GM18526 (cell line): ENCODE measurements around the gene MRPS9.

Experiments
- POLR2A ChIP-seq: IDR thresholded peaks from 3 replicates; pipeline ENCODE4 v1.6.1; 2011; ENCODE audit not compliant: insufficient read length; ENCODE audit errors: extremely low read depth

The MRPS9 gene

GRCh38 chr2:105070010-105070865 is 32.4 kb downstream of the MRPS9 start:
- TF ChIP-seq POLR2A = no peak

DNA sequence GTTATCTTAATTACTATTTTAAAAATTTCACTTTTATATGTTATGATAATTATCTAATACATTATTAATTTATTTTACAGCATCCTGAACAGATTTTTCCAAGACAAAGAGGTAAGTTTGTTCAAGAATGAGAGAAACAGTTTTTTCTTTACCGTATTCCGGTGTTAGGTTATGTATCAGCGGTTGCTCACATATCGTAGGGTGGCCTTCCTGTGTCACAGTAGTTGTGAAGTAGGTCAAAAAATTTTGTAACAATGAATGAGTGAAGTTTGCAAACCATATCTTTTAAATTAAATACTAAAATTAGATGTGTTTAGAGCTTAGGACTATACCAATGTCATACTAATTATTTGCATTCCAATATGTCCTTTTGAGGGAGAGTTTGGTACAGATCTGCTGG is 33.5 kb downstream of the MRPS9 start:
- no peak for TF ChIP-seq POLR2A

- no peak for TF ChIP-seq POLR2A
These were observed 34.2 kb downstream of the MRPS9 start for GRCh38 chr2:105072039-105072438.

GRCh38 chr2:105073591-105073990 is 35.7 kb downstream of the MRPS9 start:
- no peak for TF ChIP-seq POLR2A

DNA sequence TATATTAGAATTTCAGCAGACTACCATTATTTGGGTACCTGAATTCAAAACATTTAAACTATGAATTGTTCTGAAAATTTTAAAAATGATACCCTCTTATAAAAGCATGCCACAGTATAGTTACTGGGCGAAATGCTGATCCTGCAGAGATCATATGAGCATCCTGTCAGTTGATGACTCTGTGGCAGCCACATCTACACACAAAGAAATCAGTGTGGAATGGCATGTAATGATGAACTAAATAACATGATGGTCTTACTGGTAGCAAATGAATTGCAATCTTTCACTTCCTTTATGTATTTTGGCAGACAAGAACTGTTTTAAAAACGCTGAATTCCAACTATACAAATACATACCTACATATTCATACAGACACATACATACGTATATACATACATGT is 38.3 kb downstream of the MRPS9 start:
- TF ChIP-seq POLR2A = no peak

DNA sequence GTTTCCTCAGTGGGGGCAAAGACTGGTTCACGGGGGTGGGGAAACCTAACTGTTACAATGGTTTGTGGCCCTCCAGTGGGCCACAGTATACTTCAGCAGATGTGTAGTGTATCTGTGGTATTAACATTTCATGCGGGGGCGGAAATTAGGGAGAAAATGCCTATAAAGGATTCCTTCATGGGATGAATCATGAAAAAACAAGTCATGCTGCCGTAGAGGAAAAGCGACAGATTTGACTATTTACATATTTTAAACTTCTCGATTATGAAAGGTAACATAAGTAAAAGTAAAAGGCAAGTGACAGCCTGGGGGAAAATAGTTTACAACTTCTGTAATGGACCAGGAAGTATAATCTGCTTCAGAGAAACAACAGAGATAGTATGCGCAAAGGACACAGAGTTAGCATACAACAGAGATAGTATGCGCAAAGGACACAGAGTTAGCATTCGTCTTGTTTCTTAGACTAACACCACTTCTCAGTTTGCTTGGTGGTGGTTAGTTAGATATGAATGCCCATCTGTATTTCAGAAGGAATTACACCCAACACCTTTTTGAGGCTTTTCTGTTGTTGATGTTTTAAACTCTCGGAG is 41.1 kb downstream of the MRPS9 start:
- no peak for TF ChIP-seq POLR2A

DNA sequence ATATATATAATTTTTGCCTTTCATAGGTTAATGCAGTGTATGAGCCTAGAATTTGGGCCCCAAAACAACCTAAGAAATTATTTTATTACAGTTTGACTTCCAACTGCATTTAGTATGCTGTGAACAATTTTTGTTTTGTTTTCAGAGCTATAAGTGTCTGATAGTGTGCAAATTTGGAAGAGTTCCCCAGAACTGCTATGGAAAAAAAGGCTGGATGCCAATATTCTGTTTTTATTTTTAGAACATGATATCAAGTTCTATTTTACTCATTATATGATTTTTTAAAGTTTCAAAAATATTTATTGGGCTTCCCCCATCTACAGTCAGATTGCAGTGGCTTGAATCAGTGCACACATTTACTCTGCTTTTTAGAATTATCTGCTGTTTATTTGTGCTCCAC is 42.6 kb downstream of the MRPS9 start:
- no peak for TF ChIP-seq POLR2A

- no peak for TF ChIP-seq POLR2A
These were observed 43.2 kb downstream of the MRPS9 start for GRCh38 chr2:105081006-105081601.

DNA sequence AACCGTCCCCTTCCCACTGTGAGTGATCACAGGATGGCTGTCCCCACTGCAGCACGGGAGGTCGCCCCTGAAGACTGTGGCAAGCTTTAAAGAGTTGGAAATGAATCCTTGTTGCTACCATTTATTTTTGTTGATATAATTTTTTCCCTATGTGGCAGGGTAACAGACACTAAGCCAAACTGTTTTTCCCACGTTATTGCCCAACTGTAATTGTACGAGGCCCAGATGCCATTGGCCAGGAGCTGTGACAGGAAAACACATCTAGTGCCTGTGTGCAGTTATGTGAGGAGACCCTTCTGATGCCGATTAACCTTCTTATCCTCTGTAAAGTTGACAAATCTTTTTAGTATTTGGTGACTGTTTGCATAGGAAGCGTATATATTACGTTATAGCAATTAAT is 44.2 kb downstream of the MRPS9 start:
- no peak for TF ChIP-seq POLR2A

DNA sequence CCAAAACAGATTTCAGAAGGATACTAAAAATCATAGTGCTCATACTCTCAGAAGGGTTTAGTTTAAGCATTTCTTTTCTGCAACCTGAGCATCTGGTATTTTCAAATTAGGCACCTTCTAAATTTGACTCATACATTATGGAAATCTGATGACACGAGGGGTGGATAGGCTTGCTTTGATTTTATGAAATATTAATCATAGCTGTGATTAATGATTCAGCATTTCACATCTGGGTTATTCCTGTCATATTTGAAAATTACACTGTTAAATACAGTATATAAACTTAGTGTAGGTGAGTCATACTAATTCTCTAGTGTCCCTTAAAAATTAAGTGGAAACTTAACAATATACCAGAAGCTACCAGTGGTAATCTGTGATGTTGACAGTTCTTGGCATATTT is 47.7 kb downstream of the MRPS9 start:
- no peak for TF ChIP-seq POLR2A

GRCh38 chr2:105087273-105087672 is 49.4 kb downstream of the MRPS9 start:
- TF ChIP-seq POLR2A = no peak

DNA sequence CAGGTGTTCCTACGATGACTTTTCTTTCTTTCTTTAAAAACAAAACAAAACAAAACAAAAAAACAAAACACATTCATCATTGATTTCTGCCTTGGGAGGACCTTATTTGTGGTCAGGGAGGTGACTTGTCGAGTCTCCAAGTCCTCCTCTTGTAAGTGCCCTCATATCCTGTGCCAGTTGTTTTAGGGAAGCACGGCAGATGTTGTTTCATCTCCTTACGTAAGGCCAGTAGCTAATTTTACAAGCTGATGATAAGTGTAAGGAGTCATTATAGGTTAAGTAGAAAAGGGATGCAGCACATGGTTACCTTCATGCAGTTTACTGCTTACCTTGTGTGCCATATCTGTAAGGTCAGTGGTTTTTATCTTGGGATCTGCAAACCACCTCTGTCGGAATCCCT is 52.2 kb downstream of the MRPS9 start:
- TF ChIP-seq POLR2A = no peak

- no peak for TF ChIP-seq POLR2A
These were observed 54.9 kb downstream of the MRPS9 start for GRCh38 chr2:105092797-105093196.

DNA sequence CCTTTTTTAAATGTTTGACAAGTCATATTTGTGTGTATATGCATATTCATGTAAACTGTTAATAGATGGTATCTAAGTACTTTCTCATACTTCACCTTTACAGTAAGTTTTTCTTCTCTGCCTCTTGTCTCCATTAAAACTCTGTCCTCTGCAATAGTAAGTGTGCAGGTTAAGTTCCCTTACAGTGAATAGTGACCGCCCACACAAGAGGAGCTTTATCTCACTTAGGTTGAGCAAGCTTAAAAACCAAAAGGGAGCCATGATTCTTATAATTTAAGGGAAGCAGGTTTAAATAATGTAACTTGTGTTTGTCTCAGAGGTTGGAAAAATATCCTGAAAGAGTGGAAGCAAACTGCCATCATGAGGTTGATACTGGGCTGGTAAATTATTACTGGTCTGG is 61.3 kb downstream of the MRPS9 start:
- no peak for TF ChIP-seq POLR2A

GRCh38 chr2:105100046-105100840 is 62.4 kb downstream of the MRPS9 start:
- no peak for TF ChIP-seq POLR2A

- TF ChIP-seq POLR2A = no peak
These were observed 64.1 kb downstream of the MRPS9 start for GRCh38 chr2:105102001-105102400.
